GM12878 (cell line): Measurements from ENCODE around the gene KHDRBS2. TPM values are rescaled to one million over a fixed set of nuclear protein-coding genes. Genes with fewer than 3 reads are reported as not detected.

Experiments
- BACH1 ChIP-seq: fragments of 450-650 bp; IDR thresholded peaks from 2 replicates; pipeline ENCODE4 v1.6.1; 2017; ENCODE audit warnings: mild to moderate bottlenecking, borderline replicate concordance
- BMI1 ChIP-seq: fragments of 450-650 bp; IDR thresholded peaks from 2 replicates; pipeline ENCODE4 v1.6.1; 2016; ENCODE audit warnings: mild to moderate bottlenecking, moderate library complexity, borderline replicate concordance
- CEBPZ ChIP-seq: fragments of 150-350 bp; IDR thresholded peaks from 2 replicates; pipeline ENCODE4 v1.6.1; 2016; ENCODE audit warnings: low read depth, low read length
- CREM ChIP-seq: IDR thresholded peaks from 2 replicates; pipeline ENCODE4 v1.6.1; 2014; ENCODE audit warnings: antibody characterized with exemption, low read depth
- EP300 ChIP-seq, 2 experiments: fragments of 150-350 bp in 1 of 2; IDR thresholded peaks; 2 replicates each; pipeline ENCODE4 v1.6.1; 2011 to 2012; ENCODE audit warnings: low read depth in 2 of 2, low read length in 2 of 2, borderline replicate concordance in 1 of 2, improper control_type of control experiment in 1 of 2, inconsistent platforms in 1 of 2; ENCODE audit not compliant: control insufficient read depth in 1 of 2
- HDAC2 ChIP-seq: fragments of 200-600 bp; sonication (generic); IDR thresholded peaks from 2 replicates; pipeline ENCODE4 v1.6.1; 2017
- NKRF ChIP-seq: fragments of 450-650 bp; conservative IDR thresholded peaks from 2 replicates; pipeline ENCODE4 v1.6.1; 2017; ENCODE audit warnings: mild to moderate bottlenecking, moderate library complexity
- PAX5 ChIP-seq: IDR thresholded peaks from 2 replicates; pipeline ENCODE4 v1.6.1; 2011; ENCODE audit warnings: low read depth, low read length, borderline replicate concordance
- PML ChIP-seq: IDR thresholded peaks from 2 replicates; pipeline ENCODE4 v1.6.1; 2012; ENCODE audit warnings: low read length, inconsistent platforms
- POLR2AphosphoS2 ChIP-seq: IDR thresholded peaks from 2 replicates; pipeline ENCODE4 v1.6.1; 2011; ENCODE audit warnings: low read depth, mild to moderate bottlenecking, low read length, improper control_type of control experiment, moderate library complexity
- RAD21 ChIP-seq: IDR thresholded peaks from 2 replicates; pipeline ENCODE4 v1.6.1; 2011; ENCODE audit warnings: mild to moderate bottlenecking, low read depth, low read length, moderate library complexity; ENCODE audit not compliant: insufficient read depth
- RELB ChIP-seq: fragments of 450-650 bp; IDR thresholded peaks from 2 replicates; pipeline ENCODE4 v1.6.1; 2017; ENCODE audit warnings: low read depth, mild to moderate bottlenecking, moderate library complexity
- RUNX3 ChIP-seq: IDR thresholded peaks from 2 replicates; pipeline ENCODE4 v1.6.1; 2012; ENCODE audit warnings: low read length, inconsistent platforms
- SIX5 ChIP-seq: IDR thresholded peaks from 2 replicates; pipeline ENCODE4 v1.6.1; 2011; ENCODE audit warnings: mild to moderate bottlenecking, low read depth, low read length, moderate library complexity; ENCODE audit not compliant: severe bottlenecking
- SMC3 ChIP-seq: IDR thresholded peaks from 2 replicates; pipeline ENCODE4 v1.6.1; 2011; ENCODE audit warnings: low read length, improper control_type of control experiment, borderline replicate concordance
- SUZ12 ChIP-seq: fragments of 200-600 bp; sonication (generic); IDR thresholded peaks from one replicate; pipeline ENCODE4 v1.6.1; 2018; ENCODE audit warnings: antibody characterized with exemption, mild to moderate bottlenecking; ENCODE audit not compliant: unreplicated experiment
- TAF1 ChIP-seq: IDR thresholded peaks from 2 replicates; pipeline ENCODE4 v1.6.1; 2011; ENCODE audit warnings: mild to moderate bottlenecking, low read depth, low read length, borderline replicate concordance
- TCF7 ChIP-seq: IDR thresholded peaks from 2 replicates; pipeline ENCODE4 v1.6.1; 2014; ENCODE audit warnings: antibody characterized with exemption, borderline replicate concordance
- YY1 ChIP-seq: IDR thresholded peaks from 2 replicates; pipeline ENCODE4 v1.6.1; 2011; ENCODE audit warnings: low read depth, mild to moderate bottlenecking, low read length
- polyA plus RNA-seq, 11 experiments: library from polyadenylated mRNA; depleted of rRNA in 4 of 11; unstranded in 6 of 11; stranded (reverse) in 5 of 11; fragments of >200 nt; fragmentation: Nextera tagmentation in 4 of 11; fragmentation: Illumina TruSeq in 1 of 11; extraction: Ambion mirVana in 4 of 11; extraction: Trizol in 1 of 11; gene quantifications; 1 replicate in 1 of 11; 2 replicates in 10 of 11; pipeline versions ENCODE4 v1.2.1 to v1.2.3, GENCODE V29; 2011 to 2016; ENCODE audit warnings: inconsistent platforms in 2 of 11, missing spikeins in 2 of 11, low read depth in 1 of 11
- total RNA-seq, 4 experiments: library from RNA; depleted of rRNA in 3 of 4; stranded (reverse); fragments of >200 nt in 3 of 4; fragmentation: Illumina TruSeq in 1 of 4; extraction: Trizol in 1 of 4; gene quantifications; 2 replicates each; pipeline versions ENCODE4 v1.2.1 to v1.2.3, GENCODE V29; 2013 to 2021
- TF ChIP-seq, protein P1 (sequence below): fragments of 450-650 bp; IDR thresholded peaks from 2 replicates; pipeline ENCODE4 v1.6.1; 2016; ENCODE audit warnings: mild to moderate bottlenecking
- TF ChIP-seq, protein P2 (sequence below): fragments of 450-650 bp; IDR thresholded peaks from 2 replicates; pipeline ENCODE4 v1.6.1; 2016; ENCODE audit warnings: mild to moderate bottlenecking

Gene KHDRBS2
- total and polyA plus RNA-seq, 10 of the 15 experiments (the other 5 are each of a cell fraction or from before 2014, with no cell fraction given): 0.11 to 0.56 TPM; not detected in 8

GRCh38 chr6:62298745-62299392 is 12.8 kb upstream of the KHDRBS2 start (continued):
- TF ChIP-seq, protein P1, sequence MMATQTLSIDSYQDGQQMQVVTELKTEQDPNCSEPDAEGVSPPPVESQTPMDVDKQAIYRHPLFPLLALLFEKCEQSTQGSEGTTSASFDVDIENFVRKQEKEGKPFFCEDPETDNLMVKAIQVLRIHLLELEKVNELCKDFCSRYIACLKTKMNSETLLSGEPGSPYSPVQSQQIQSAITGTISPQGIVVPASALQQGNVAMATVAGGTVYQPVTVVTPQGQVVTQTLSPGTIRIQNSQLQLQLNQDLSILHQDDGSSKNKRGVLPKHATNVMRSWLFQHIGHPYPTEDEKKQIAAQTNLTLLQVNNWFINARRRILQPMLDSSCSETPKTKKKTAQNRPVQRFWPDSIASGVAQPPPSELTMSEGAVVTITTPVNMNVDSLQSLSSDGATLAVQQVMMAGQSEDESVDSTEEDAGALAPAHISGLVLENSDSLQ: peak; percentile 46
- 0 out of 2 replicates have a peak, but pooled peaks have one; percentile 12 for TF ChIP-seq PAX5
- peak; percentile 73; the same call in 1 of the 2 replicates for TF ChIP-seq BACH1
- TF ChIP-seq BMI1: peak; percentile 88
- peak; percentile 97 for TF ChIP-seq RELB
- peak; percentile 30; the same call in 1 of the 2 replicates for TF ChIP-seq YY1
- TF ChIP-seq SUZ12: no peak
- peak; percentile 60 for TF ChIP-seq CREM
- TF ChIP-seq RUNX3: peak; percentile 91
- no peak for TF ChIP-seq POLR2AphosphoS2
- TF ChIP-seq SIX5: no peak
- TF ChIP-seq, protein P2, sequence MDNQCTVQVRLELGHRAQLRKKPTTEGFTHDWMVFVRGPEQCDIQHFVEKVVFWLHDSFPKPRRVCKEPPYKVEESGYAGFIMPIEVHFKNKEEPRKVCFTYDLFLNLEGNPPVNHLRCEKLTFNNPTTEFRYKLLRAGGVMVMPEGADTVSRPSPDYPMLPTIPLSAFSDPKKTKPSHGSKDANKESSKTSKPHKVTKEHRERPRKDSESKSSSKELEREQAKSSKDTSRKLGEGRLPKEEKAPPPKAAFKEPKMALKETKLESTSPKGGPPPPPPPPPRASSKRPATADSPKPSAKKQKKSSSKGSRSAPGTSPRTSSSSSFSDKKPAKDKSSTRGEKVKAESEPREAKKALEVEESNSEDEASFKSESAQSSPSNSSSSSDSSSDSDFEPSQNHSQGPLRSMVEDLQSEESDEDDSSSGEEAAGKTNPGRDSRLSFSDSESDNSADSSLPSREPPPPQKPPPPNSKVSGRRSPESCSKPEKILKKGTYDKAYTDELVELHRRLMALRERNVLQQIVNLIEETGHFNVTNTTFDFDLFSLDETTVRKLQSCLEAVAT: peak; percentile 80
- no peak for TF ChIP-seq RAD21
- no peak for TF ChIP-seq HDAC2
- TF ChIP-seq TCF7: 0 out of 2 replicates have a peak, but pooled peaks have one; percentile 36
- 0 out of 2 replicates have a peak, but pooled peaks have one; percentile 3 for TF ChIP-seq CEBPZ
- TF ChIP-seq TAF1: no peak
- TF ChIP-seq EP300 (IDR thresholded peaks at IDR 0.05; ENCODE audit: borderline replicate concordance in 1 of 2, control insufficient read depth in 1 of 2, low read depth in 2 of 2, low read length in 2 of 2): peak; percentile 79 to 93
- peak; percentile 66; the same call in 1 of the 2 replicates for TF ChIP-seq PML
- TF ChIP-seq SMC3: no peak
- TF ChIP-seq NKRF: no peak
